ENCODE measurements around the gene TMEM120A. TPM values are rescaled to one million over a fixed set of nuclear protein-coding genes. Genes with fewer than 3 reads are reported as not detected.
A peak's percentile ranks its signal among the peaks of the same experiment; 100 is the strongest.

Gene TMEM120A
- total and polyA plus RNA-seq, 8 donors = 29.5 to 72.0 (median 35.1) TPM

DNA sequence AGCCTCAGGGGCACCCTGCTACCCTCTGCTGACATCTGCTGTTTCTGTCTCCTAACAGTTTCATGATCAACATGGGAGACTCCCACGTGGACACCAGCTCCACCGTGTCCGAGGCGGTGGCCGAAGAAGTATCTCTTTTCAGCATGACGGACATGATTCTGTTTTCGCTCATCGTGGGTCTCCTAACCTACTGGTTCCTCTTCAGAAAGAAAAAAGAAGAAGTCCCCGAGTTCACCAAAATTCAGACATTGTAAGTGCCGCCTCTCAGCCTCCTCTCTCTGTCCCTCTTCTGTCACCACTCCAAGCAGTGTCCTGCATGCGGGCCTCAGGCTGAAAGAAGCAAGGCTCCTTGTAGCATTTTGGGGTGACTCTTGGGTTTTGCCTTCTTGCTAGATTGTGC is 40.5 kb downstream of the TMEM120A start:
- H3K4me1 ChIP-seq = peaks cover 4 to 13% (median 13%) of the 10 kb centered on the region in 3 donors
- H3K27ac ChIP-seq = peak overlapping the region in 1 of 4 donors; percentile 12
- no peak overlapping the region for H3K4me3 ChIP-seq
- H3K9me3 ChIP-seq = no peaks in the 10 kb centered on the region
- TF ChIP-seq, protein P1, sequence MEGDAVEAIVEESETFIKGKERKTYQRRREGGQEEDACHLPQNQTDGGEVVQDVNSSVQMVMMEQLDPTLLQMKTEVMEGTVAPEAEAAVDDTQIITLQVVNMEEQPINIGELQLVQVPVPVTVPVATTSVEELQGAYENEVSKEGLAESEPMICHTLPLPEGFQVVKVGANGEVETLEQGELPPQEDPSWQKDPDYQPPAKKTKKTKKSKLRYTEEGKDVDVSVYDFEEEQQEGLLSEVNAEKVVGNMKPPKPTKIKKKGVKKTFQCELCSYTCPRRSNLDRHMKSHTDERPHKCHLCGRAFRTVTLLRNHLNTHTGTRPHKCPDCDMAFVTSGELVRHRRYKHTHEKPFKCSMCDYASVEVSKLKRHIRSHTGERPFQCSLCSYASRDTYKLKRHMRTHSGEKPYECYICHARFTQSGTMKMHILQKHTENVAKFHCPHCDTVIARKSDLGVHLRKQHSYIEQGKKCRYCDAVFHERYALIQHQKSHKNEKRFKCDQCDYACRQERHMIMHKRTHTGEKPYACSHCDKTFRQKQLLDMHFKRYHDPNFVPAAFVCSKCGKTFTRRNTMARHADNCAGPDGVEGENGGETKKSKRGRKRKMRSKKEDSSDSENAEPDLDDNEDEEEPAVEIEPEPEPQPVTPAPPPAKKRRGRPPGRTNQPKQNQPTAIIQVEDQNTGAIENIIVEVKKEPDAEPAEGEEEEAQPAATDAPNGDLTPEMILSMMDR (IDR thresholded peaks at IDR 0.05) = no peak
- FAIRE-seq (no peak), ATAC-seq (no peak), DNase-seq (no peak)
- 91 to 94% methylated on average over 11 of the region's 11 CpGs for WGBS, 2 donors
- intact Hi-C loops (cut with DNase I) = no loop called here
- no peaks in the 10 kb centered on the region for H3K27me3 ChIP-seq
- peaks cover 0 to 19% (median 0%) of the 10 kb centered on the region in 3 donors for H3K36me3 ChIP-seq

DNA sequence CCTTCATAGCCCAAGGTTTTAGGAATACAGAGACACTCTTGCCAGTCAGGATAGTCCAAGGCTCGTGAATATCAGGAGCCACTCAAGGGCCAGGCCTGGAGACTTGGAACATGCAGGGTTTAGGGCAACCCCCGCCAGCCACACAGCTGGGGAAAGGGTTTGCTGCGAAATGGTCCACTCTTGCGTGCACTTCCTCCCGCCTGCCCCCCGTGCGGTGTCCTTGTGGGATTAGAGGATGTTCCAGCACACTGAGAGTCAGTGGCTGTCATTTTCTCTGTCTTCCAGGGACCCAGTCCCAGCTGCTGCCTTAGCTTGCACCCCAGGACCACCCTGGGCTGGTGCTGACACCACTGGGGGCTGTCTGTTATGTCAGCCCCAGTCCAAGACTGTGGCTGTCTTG is 41.0 kb downstream of the TMEM120A start:
- Histone ChIP-seq H3K9me3 (no peaks in the 10 kb centered on the region), H3K27ac (peak overlapping the region in 1 of 4 donors; percentile 12), H3K4me1 (peaks cover 4 to 13% (median 13%) of the 10 kb centered on the region in 3 donors), H3K27me3 (no peaks in the 10 kb centered on the region), H3K4me3 (no peak overlapping the region), H3K36me3 (peaks cover 0 to 19% (median 0%) of the 10 kb centered on the region in 3 donors)
- 94 to 96% methylated on average over 7 of the region's 7 CpGs for WGBS, 2 donors
- DNase-seq (peak in 1 of 6 donors; percentile 46), ATAC-seq (no peak), FAIRE-seq (no peak)
- intact Hi-C loops (cut with DNase I) = no loop called here
- TF ChIP-seq, protein P1 (IDR thresholded peaks at IDR 0.05) = no peak

DNA sequence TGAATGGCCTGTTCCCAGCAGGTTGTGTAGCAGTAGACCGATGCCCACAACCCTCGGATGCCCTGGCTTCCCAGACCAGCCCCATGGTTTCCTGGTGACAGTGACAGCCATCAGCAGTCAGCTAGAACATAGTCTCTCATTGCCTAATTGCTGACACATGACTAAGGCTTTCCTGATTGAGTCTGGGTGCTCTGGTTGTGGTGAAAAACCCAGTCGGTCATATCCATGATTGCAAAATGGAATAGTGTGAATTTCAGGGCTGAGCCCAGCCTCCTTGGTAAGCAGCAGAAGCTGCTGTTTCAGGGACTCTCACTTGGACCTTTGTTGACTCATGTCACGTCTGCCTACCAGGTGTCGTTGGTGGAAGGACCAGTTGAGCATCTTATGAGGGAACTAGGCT is 42.9 kb downstream of the TMEM120A start:
- Histone ChIP-seq H3K4me1 (peaks cover 4 to 18% (median 13%) of the 10 kb centered on the region in 3 donors), H3K9me3 (no peaks in the 10 kb centered on the region), H3K4me3 (no peak overlapping the region), H3K27me3 (no peaks in the 10 kb centered on the region), H3K36me3 (peaks cover 0 to 19% (median 0%) of the 10 kb centered on the region in 3 donors), H3K27ac (peak overlapping the region in 2 of 4 donors; percentile 53 to 61)
- WGBS, 2 donors = 59 to 69% methylated on average over 5 of the region's 5 CpGs
- intact Hi-C loops (cut with DNase I) = no loop called here
- DNase-seq (no peak), ATAC-seq (peak in 3 of 4 donors; percentile 21 to 73 (median 25)), FAIRE-seq (no peak)
- TF ChIP-seq, protein P1 (IDR thresholded peaks at IDR 0.05) = no peak

DNA sequence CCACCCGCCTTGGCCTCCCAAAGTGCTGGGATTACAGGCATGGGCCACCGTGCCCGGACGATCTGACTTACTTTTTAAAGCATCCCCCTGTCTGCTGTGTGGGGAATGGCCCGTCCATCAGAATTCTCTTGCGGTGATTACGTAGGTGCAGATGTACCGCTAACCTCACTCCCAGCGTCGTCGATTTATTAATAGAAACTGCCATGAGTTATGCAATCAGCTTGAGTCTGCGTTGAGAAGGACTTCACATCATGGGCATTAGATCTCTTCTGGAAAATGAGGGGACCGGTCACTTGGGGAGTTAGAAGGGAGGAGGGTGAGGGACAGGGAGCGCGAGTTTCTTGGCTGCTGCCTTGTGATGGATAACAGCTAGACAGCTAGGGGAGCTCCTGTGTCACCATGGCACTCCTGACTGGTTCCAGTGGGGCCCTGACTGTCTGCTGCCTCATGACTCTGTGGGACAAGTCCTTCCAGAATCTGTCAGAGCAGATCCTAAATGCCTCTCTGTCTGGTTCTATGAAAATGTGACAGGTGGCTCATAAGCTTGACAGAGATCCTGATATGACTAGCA is 44.2 kb downstream of the TMEM120A start:
- no peaks in the 10 kb centered on the region for H3K27me3 ChIP-seq
- TF ChIP-seq, protein P1 (IDR thresholded peaks at IDR 0.05) = no peak
- DNase-seq = peak in 1 of 6 donors; percentile 24
- peak overlapping the region in 3 of 4 donors; percentile 28 to 61 (median 53) for H3K27ac ChIP-seq
- intact Hi-C loops (cut with DNase I) = no loop called here
- no peaks in the 10 kb centered on the region for H3K9me3 ChIP-seq
- H3K4me3 ChIP-seq = no peak overlapping the region
- peaks cover 0 to 12% (median 0%) of the 10 kb centered on the region in 3 donors for H3K36me3 ChIP-seq
- H3K4me1 ChIP-seq = peaks cover 5 to 26% (median 13%) of the 10 kb centered on the region in 3 donors
- 31 to 39% methylated on average over 15 of the region's 15 CpGs for WGBS, 2 donors
- peak; percentile 46 to 72 (median 52) for ATAC-seq
- FAIRE-seq = no peak

DNA sequence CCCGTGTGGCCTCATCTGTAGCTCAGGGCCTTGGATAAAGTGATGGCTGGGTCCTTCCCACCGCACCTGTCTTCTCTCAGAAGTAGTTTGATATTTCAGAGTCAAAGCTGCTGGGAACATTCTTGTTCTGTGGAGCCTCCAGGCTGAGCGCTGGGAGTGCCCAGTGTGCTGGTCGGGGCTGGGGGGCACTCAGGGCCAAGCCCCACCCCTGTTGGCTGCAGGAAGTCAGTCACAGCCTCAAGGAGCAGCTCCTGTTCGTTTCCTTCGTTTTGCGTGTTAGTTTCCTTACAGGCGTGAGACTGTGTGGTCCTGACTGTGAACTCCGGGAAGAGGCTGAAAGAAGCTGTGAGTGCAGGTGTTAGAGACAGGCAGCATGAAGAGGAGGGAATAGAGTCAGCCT is 46.2 kb downstream of the TMEM120A start:
- H3K27me3 ChIP-seq = no peaks in the 10 kb centered on the region
- peaks cover 5 to 31% (median 13%) of the 10 kb centered on the region in 3 donors for H3K4me1 ChIP-seq
- H3K4me3 ChIP-seq = no peak overlapping the region
- DNase-seq = no peak
- H3K36me3 ChIP-seq = no peaks in the 10 kb centered on the region
- no peaks in the 10 kb centered on the region for H3K9me3 ChIP-seq
- TF ChIP-seq, protein P1 (IDR thresholded peaks at IDR 0.05) = no peak
- no peak for ATAC-seq
- no peak for FAIRE-seq
- peak overlapping the region in 1 of 4 donors; percentile 28 for H3K27ac ChIP-seq
- 77% methylated on average over 9 of the region's 9 CpGs for WGBS, 2 donors
- intact Hi-C loops (cut with DNase I) = no loop called here
